OCI-LY3 (cell line): ENCODE measurements around the gene C13orf42.

ENCODE experiments used
- CTCF ChIP-seq: fragments of 200-600, 300-600 bp; sonication (generic); IDR thresholded peaks from 2 replicates; pipeline ENCODE4 v1.5.1; 2014; ENCODE audit warnings: antibody characterized with exemption, low read length, low read depth
- EZH2phosphoT487 ChIP-seq: fragments of 200-600 bp; shearing (Covaris generic); IDR thresholded peaks from 2 replicates; pipeline ENCODE4 v1.6.1; 2018; ENCODE audit warnings: antibody characterized with exemption, mixed run types, low read depth

GRCh38 chr13:51036418-51036817 is 74.7 kb downstream of the C13orf42 start:
- TF ChIP-seq CTCF (no peak), EZH2phosphoT487 (no peak)
